ENCODE measurements around the gene CCK.

DNA sequence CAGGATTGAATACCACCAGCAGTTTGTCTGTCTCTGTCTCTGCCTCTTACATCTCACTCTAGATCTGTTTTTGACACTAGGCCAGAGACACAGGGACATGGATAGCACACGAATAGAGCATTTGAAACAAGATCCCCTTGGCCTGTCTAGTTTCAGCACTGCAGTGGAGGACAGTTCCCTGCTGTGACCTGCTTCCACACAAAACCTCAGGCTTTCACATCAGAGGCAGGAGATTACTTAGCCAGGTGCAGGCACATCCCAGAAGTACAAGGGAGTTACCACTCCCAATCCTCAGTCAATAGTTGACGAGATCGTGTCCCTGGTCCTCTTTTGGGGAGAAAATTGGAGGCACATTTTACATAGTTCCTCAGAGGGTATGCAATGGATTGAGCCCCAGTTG is 34.0 kb upstream of the CCK start:
- no peak for TF ChIP-seq POLR2AphosphoS2 (conservative IDR thresholded peaks at IDR 0.05; ENCODE audit: low read length)
- TF ChIP-seq, protein P1, sequence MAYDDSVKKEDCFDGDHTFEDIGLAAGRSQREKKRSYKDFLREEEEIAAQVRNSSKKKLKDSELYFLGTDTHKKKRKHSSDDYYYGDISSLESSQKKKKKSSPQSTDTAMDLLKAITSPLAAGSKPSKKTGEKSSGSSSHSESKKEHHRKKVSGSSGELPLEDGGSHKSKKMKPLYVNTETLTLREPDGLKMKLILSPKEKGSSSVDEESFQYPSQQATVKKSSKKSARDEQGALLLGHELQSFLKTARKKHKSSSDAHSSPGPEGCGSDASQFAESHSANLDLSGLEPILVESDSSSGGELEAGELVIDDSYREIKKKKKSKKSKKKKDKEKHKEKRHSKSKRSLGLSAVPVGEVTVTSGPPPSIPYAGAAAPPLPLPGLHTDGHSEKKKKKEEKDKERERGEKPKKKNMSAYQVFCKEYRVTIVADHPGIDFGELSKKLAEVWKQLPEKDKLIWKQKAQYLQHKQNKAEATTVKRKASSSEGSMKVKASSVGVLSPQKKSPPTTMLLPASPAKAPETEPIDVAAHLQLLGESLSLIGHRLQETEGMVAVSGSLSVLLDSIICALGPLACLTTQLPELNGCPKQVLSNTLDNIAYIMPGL (CRISPR knock-in tag; IDR thresholded peaks at IDR 0.05; ENCODE audit: borderline replicate concordance), result no peak
- no peak for TF ChIP-seq RAD21 (conservative IDR thresholded peaks at IDR 0.05 in 1 of 2, IDR thresholded peaks at IDR 0.05 in 1 of 2)
- TF ChIP-seq, protein P2, sequence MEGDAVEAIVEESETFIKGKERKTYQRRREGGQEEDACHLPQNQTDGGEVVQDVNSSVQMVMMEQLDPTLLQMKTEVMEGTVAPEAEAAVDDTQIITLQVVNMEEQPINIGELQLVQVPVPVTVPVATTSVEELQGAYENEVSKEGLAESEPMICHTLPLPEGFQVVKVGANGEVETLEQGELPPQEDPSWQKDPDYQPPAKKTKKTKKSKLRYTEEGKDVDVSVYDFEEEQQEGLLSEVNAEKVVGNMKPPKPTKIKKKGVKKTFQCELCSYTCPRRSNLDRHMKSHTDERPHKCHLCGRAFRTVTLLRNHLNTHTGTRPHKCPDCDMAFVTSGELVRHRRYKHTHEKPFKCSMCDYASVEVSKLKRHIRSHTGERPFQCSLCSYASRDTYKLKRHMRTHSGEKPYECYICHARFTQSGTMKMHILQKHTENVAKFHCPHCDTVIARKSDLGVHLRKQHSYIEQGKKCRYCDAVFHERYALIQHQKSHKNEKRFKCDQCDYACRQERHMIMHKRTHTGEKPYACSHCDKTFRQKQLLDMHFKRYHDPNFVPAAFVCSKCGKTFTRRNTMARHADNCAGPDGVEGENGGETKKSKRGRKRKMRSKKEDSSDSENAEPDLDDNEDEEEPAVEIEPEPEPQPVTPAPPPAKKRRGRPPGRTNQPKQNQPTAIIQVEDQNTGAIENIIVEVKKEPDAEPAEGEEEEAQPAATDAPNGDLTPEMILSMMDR (IDR thresholded peaks at IDR 0.05), result no peak
- TF ChIP-seq TFCP2L1 (CRISPR knock-in tag; IDR thresholded peaks at IDR 0.05), result no peak
- 0 out of 2 replicates have a peak, but pooled peaks have one; percentile 28 for TF ChIP-seq EHMT2 (IDR thresholded peaks at IDR 0.05; ENCODE audit: low read depth)
- TF ChIP-seq PHF8 (IDR thresholded peaks at IDR 0.05; ENCODE audit: borderline replicate concordance, low read depth), result no peak
- TF ChIP-seq HOXA7 (CRISPR knock-in tag; IDR thresholded peaks at IDR 0.05), result no peak

Data from A549 (cell line).